ENCODE results near the gene TARS1. TPM values are rescaled to one million over a fixed set of nuclear protein-coding genes. Genes with fewer than 3 reads are reported as not detected.

Gene TARS1
- 135 to 147 TPM (median 139 TPM) in 5 replicates for total RNA-seq (2022; extraction: Qiagen RNA extraction; ENCODE audit: low read depth)

DNA sequence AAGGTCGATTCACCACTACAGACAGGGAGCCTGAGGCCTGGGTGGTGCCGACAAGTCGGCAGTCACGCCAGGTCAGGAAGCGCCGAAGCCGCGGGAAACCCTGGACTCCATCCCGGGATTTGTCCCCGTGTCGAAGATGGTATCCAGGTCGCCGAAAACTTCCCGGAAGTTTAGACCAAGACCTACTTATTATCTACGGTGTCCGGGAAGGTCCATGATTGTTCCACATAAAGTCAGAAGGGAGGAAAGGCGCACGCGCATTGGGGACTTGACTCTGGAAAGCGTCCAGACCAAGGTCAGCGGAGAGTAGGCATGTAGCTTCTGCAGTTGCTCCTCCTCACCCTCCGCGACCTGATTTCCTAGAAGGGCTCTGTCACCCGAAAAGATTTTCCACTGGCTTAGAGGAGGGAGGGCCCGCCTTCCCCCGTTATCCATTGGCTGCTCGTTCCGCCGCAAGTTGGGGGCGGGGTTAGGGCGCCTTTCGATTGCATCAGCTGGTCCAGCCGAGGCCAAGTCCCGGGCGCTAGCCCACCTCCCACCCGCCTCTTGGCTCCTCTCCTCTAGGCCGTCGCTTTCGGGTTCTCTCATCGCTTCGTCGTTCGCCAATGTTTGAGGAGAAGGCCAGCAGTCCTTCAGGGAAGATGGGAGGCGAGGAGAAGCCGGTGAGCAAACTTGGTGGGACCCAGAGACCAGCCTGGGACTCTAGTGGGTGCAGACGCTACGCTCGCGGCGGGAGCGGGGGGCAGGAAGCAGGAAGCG lies at the start of gene TARS1:
TSS of gene TARS1 (plus strand) at position 484 of the 759 bp plus-strand sequence. CDS start at position 606, 122 bp downstream.

All from A549 treated with GW870086 at 1 μM for 4 hours (cell line).